ENCODE measurements around the gene CERS3.
"Not testable (repeated sequence)": the region's sequence is repeated elsewhere in the genome, so short reads cannot be mapped to it uniquely, and the experiment has no call there.

CERS3 gene

DNA sequence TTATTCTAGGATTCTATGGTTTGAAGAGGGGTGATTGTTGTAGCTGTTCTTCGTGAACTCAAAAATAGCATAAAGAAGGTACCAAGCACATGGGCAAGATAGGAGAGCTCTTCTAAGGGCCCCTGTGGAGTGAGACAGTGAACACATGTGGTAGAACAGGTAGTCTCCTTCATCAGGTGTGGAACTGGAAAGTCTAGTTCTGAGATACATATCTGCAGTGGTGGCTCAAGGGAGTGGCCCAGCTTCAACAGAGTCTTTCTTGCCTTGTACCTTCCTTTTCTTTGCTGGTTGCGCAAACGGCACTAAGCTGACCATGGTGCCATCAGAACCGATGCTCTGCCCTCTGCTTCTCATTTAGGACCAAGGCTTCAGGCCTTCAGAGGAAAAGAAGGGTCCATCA lies 65.2 kb downstream of the CERS3 start:
- no peak for DNase-seq

DNA sequence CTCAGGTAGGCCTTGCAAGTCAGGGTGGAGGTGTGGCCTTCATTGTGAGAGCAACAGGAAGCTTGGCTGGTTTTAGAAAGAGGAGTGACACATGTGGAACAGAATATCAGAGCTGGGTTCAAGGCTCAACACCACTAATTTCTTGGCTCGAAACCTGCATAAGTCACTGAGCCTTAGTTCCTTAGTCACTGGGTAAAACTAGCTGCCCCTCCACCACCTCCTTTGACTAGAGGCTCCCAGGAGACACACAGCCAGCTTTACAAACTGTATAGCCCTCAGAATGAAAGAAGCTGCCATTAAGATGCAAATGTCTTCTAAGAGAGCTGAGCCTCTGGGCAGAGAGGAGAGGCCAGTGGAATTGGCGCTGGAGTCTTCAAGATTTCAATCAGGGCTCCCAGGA lies 67.7 kb downstream of the CERS3 start:
- no peak for DNase-seq

- DNase-seq, result no peak
These were observed 71.5 kb downstream of the CERS3 start for GRCh38 chr15:100457201-100457600.

DNA sequence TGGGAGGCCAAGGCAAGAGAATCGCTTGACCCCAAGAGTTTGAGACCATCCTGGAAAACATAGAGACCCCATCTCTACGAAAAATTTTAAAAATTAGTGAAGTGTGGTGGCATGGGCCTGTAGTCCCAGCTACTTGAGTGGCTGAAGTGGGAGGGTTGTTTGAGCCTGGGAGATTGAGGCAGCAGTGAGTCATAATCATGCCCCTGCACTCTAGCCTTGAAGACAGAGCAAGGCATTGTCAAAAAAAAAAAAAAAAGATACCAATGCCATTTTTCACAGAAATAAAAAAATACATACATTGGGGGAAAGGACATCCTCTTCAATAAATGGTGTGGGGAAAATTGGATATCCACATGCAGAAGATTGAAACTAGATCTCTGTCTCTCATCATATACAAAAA lies 74.6 kb downstream of the CERS3 start:
- no peak for DNase-seq

GRCh38 chr15:100448481-100448880 lies 80.3 kb downstream of the CERS3 start:
- no peak for DNase-seq

- not testable (repeated sequence) for DNase-seq
These were observed 87.7 kb downstream of the CERS3 start for GRCh38 chr15:100441063-100441462.

DNA sequence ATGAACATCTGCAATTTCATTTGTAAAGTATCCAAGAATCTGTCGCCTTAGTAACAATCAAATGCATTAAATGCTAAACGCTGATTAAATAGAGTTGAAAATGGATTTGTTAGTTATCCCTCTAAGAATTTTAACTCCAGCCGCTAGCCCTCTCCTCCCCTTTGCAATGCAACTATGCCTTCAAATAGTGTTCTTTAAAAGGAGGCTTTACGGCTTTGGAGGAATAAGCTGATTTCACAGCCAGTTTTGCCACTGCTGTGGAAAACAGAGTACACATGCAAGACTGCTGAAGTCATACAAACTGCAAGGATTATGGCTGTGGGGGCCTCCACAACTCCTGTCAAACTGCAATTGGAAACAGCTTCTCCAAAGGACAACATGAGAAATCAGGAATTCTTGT lies 89.2 kb downstream of the CERS3 start:
- DNase-seq, result no peak

DNA sequence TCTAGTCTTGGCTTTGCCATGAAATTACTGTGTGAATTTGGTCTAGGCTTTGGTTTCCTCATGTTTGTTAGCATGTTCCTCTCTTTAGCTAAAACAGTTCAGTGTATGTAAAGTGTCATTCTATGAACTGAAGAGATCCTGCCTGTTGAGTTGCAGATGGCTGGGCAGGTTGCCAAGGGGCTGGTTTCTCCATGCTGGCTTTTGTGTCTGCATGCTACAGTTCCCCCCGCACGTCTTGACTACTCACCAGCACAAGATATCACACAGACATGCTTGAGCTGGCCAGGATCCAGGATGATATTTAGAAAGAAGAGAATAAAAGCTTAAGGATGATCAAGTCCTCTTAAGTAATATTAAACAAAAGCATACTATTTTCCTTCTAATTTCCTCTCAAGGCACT lies 90.2 kb downstream of the CERS3 start:
- DNase-seq, result no peak

DNA sequence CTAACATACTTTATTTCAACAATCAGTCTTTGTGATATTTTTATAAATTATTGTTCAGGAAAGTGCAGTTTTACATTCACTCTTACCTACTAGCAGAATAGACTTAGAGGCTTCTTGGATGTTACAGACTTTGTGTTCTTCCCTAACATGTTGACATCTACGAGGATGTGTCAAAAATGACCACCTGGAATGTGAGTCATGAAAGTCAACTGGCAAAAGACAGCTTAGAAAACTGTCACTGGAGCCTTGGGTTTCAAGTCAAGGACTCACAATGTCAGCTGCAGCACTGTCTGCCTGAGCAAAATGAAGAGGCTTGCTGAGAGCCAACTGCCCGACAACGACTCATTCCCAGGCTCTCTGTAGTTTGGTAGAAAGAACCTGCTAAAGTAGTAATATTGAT lies 91.5 kb downstream of the CERS3 start:
- DNase-seq, result no peak

- DNase-seq, result no peak
These were observed 94.2 kb downstream of the CERS3 start for GRCh38 chr15:100434561-100434960.

DNA sequence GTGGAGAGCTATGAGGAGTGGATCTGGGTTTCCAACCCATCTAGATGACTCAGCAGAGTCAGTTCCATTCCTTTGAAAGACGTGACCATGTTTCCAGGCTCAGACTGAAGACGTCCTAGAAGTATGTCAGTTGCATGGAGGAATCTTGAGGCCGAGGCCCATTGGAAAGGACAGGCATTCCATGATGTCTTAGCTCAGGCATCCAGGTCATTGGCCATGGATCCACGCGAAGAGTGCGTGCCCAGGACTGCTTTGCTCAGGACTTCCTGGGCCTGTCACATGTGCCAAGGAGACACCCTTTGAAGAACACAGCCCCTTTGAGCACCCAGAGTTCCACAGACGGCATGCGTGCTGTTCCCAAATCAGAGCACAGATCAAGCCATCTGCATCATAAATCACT lies 94.7 kb downstream of the CERS3 start:
- DNase-seq, result no peak

DNA sequence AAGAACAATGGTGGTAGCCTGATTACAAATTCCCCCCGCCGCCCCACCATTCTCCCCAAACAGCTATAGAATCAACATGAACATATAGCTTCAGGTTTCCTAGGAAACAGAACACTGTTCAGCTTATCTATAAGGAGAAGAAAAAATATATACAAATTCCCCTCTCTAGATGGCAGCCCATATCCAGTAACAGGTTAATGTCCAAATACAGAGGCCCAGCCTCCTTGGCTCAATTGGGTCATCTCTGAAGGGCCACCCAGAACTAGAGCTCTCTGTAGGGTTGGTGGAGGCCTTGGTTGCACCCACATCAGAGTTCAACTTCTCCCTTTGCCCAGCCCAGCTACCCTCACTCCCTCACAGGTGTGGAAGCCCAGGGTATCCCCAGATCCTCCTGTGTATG lies 95.4 kb downstream of the CERS3 start:
- DNase-seq, result no peak

DNA sequence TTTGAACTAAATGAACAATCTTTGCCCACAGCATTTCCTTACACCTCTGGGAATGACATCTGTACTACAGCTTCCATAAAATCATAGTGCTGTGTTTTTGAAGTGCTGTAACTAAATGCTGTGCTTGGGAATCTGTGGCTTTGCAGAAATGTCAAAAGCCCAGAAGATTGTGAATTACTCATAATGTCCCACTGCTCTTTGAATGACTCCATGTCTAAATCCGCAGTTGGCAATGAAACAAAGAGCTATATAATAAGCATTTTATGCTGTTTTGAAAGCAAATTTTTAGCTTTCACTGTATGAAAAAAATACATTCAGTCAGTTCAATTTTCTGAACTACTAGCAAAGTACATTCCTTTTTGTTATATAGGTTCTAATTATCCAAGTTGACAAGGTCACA lies 98.3 kb downstream of the CERS3 start:
- DNase-seq, result no peak

GRCh38 chr15:100429116-100429728 lies 99.5 kb downstream of the CERS3 start:
- no peak for DNase-seq

DNA sequence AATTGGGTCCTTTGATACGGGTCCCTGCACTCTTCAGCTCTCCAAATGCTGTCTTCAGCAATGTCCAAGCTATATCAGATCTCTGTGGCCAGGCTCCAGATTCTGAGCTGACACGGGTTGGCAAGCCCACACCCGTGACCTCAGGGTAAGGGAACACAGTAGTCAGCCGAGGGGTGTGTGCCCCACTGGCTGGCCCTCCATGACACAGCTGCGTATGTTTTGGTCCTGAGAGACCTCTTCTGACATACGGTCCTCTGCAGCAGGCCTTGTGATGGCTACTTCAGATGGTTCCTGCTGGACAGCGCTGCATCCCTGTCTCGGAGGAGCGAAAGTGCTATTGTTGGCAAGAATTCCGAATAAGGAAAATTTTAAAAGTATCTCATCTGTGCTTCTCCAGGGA lies 101.8 kb downstream of the CERS3 start:
- DNase-seq, result no peak

DNA sequence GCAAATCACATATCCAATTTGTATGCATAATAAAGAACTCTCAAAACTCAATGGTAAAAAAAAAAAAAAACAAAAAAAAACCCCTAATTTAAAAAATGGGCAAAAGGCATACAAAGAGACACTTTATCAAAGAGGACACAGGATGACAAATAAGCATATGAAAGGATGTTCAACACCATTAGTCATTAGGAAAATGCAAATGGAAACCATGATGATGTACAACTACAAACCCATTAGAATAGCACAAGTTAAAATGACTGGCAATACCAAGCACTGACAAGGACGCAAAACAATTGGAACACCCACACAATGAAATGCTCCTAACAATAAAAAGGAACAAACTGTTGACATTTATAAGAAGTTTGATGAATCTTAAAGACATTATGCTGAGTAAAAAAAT lies 123.6 kb downstream of the CERS3 start:
- DNase-seq, result no peak

DNA sequence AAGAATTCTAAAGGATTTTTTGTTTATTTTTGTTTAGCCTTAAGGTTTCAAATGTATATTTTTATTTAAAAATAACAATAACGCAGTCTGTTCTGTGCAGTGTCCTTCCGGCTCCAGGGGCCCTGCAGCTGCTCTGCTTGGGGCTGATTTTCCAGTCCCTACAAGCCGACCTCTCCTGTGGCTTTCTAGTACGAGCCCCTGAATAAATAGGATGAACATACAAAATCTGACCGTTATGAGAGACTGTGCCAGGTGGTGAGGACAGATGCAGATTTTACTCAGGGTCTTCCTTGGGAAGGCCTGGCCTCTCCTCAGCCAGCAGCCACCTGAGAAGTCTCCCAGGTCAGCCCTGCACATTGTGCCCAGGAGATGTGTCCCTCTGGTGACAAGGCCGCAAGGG lies 127.8 kb downstream of the CERS3 start:
- DNase-seq, result no peak

DNA sequence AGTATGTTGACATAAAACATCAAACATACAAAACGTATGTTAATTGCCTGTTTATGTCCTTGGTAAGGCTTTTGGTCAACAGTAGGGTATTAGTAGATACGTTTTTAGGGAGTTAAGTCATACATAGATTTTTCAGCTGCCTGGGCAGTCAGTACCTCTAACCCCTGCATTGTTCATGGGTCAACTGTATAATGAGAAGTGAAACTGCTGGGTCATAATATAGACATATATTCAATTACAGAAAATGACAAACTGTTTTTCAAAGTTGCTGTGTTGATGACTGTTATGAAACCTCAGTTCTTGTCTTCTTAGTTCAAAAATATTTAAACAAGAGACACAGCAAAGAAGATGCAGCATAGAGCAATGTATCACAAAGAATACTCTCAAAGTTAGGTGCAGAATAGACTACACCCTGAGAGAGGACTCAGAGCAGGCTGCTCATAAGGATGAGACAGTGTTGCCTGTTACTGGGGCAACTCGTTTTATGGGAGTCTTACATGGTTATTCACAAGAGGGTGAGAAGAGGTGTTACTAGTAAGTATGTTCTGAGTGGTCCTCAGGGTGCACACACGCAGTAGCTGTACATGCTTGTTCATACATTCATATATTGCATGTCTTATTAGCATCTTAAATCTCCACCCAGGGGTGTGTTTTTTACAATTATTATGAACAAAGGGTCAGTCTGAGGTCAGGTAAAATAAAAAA lies 133.9 kb downstream of the CERS3 start:
- DNase-seq, result no peak

- no peak for DNase-seq
These were observed 135.7 kb downstream of the CERS3 start for GRCh38 chr15:100393008-100393407.

GRCh38 chr15:100385300-100386050 lies 143.3 kb downstream of the CERS3 start:
- no peak for DNase-seq

- DNase-seq, result no peak
These were observed 144.7 kb downstream of the CERS3 start for GRCh38 chr15:100384108-100384410.

DNA sequence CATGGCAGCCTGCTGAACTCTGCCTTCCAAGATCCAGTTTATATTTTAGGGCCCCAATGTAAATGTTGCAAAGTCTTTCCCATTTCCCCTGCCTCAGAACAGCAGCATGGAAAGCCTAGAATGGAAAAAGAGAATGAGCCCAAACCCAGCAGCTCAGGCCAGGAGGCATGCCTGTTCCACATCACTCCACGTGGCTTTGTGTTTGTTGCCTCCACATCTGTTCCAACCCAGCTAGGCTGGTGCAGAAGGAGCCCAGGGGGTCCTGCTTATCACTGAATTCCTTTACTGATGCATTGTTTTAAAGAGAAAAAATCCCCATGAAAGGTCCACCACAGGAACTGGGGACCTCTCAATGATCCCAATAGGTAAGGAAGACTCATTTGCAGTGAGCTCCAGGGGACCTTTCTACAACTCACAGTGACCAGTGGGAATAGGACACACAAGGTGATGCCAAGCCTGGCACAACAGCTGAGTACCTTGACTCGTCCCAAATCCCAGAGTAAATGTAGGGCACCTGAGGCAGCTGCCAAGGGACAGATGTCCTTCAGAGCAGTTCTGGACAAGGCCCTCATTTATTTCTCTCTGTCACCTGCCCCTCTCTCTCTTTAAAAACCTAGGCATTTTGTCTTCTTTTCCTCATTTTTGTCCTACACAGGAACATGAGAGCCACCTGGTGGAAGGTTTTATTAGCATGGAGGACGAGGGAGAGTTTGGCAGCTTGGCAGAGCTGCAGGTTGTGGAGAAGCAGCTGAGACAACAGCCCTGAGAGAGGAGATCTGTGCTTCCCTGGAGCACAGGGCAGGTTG lies 145.2 kb downstream of the CERS3 start:
- peak; percentile 47 for DNase-seq

GRCh38 chr15:100373942-100374341 lies 154.8 kb downstream of the CERS3 start:
- no peak for DNase-seq
